ENCODE data around the gene CD53. TPM values are rescaled to one million over a fixed set of nuclear protein-coding genes. Genes with fewer than 3 reads are reported as not detected.

CD53 gene
- total RNA-seq, 4 donors from 2014 or later = 12.0 to 45.0 (median 22.5) TPM

GRCh38 chr1:110916669-110917306 is 43.8 kb downstream of the CD53 start:
- 49 to 51% methylated on average over 2 of the region's 2 CpGs for WGBS, 2 donors

GRCh38 chr1:110918016-110918415 is 45.1 kb downstream of the CD53 start:
- WGBS, 2 donors = 86 to 94% methylated on average over 1 of the region's 1 CpG
- Histone ChIP-seq H3K4me1 (no peaks in the 10 kb centered on the region), H3K9me3 (peaks cover 0 to 26% (median 0%) of the 10 kb centered on the region in 4 donors), H3K4me3 (no peak overlapping the region), H3K27ac (no peak overlapping the region), H3K27me3 (no peaks in the 10 kb centered on the region), H3K36me3 (no peaks in the 10 kb centered on the region)
- TF ChIP-seq CTCF (IDR thresholded peaks at IDR 0.05) = no peak
- TF ChIP-seq POLR2A (IDR thresholded peaks at IDR 0.05) = no peak
- TF ChIP-seq EP300 (IDR thresholded peaks at IDR 0.05) = no peak
- no peak for DNase-seq (ENCODE audit: low spot score in 2 of 2)

More at GRCh38 chr1:110916669-110917306, 43.8 kb downstream of the CD53 start:
- DNase-seq (ENCODE audit: low spot score in 2 of 2) = no peak
- Histone ChIP-seq H3K36me3 (no peaks in the 10 kb centered on the region), H3K4me1 (no peaks in the 10 kb centered on the region), H3K9me3 (peaks cover 0 to 23% (median 0%) of the 10 kb centered on the region in 4 donors), H3K4me3 (no peak overlapping the region), H3K27ac (no peak overlapping the region), H3K27me3 (no peaks in the 10 kb centered on the region)
- TF ChIP-seq EP300 (IDR thresholded peaks at IDR 0.05) (no peak), CTCF (IDR thresholded peaks at IDR 0.05) (no peak), POLR2A (IDR thresholded peaks at IDR 0.05) (no peak)

GRCh38 chr1:110921953-110922352 is 49.0 kb downstream of the CD53 start:
- TF ChIP-seq POLR2A (IDR thresholded peaks at IDR 0.05) (no peak), CTCF (IDR thresholded peaks at IDR 0.05) (no peak), EP300 (IDR thresholded peaks at IDR 0.05) (no peak)
- Histone ChIP-seq H3K36me3 (no peaks in the 10 kb centered on the region), H3K4me3 (no peak overlapping the region), H3K4me1 (no peaks in the 10 kb centered on the region), H3K27ac (no peak overlapping the region), H3K9me3 (peaks cover 0 to 8% (median 2%) of the 10 kb centered on the region in 4 donors), H3K27me3 (no peaks in the 10 kb centered on the region)
- WGBS, 2 donors = 97% methylated on average over 1 of the region's 1 CpG
- DNase-seq (ENCODE audit: low spot score in 2 of 2) = no peak

GRCh38 chr1:110927484-110928075 is 54.6 kb downstream of the CD53 start:
- TF ChIP-seq EP300 (IDR thresholded peaks at IDR 0.05) (no peak), POLR2A (IDR thresholded peaks at IDR 0.05) (no peak), CTCF (IDR thresholded peaks at IDR 0.05) (no peak)
- no peak for DNase-seq (ENCODE audit: low spot score in 2 of 2)
- H3K27me3 ChIP-seq = no peaks in the 10 kb centered on the region
- peaks cover 0 to 27% (median 5%) of the 10 kb centered on the region in 4 donors for H3K9me3 ChIP-seq
- 62 to 80% methylated on average over 2 of the region's 2 CpGs for WGBS, 2 donors
- H3K4me3 ChIP-seq = no peak overlapping the region
- no peaks in the 10 kb centered on the region for H3K4me1 ChIP-seq
- no peaks in the 10 kb centered on the region for H3K36me3 ChIP-seq
- H3K27ac ChIP-seq = no peak overlapping the region

- DNase-seq (ENCODE audit: low spot score in 2 of 2) = no peak
- Histone ChIP-seq H3K27ac (no peak overlapping the region), H3K36me3 (no peaks in the 10 kb centered on the region), H3K27me3 (no peaks in the 10 kb centered on the region), H3K4me3 (no peak overlapping the region), H3K9me3 (peaks cover 0 to 26% (median 5%) of the 10 kb centered on the region in 4 donors), H3K4me1 (no peaks in the 10 kb centered on the region)
- TF ChIP-seq POLR2A (IDR thresholded peaks at IDR 0.05) = no peak
- no peak for TF ChIP-seq CTCF (IDR thresholded peaks at IDR 0.05)
- no peak for TF ChIP-seq EP300 (IDR thresholded peaks at IDR 0.05)
- 77 to 80% methylated on average over 1 of the region's 1 CpG for WGBS, 2 donors
Measured at GRCh38 chr1:110928191-110928590, 55.2 kb downstream of the CD53 start.

Measured in tibial nerve (tissue), 4 donors.